Pancreas (tissue), 10 donors: ENCODE measurements around the gene TXNL1. TPM values are rescaled to one million over a fixed set of nuclear protein-coding genes. Genes with fewer than 3 reads are reported as not detected.

Experiments
- ATAC-seq, 4 donors: fragments of 200-7000 bp; cut with Tn5 transposase; one replicate each; pipeline versions ENCODE4 v1.8.0 to v1.9.1; 2020; ENCODE audit warnings: mild to moderate bottlenecking in 4 of 4, moderate library complexity in 4 of 4
- DNase-seq, 6 donors: peaks; one replicate each; pipeline ENCODE4 v3.0.0-alpha.2; 2020
- FAIRE-seq: peaks from 2 replicates; lab custom pipeline; 2012; peaks lifted over from hg19 to GRCh38; lab: Jason Lieb, UNC
- H3K27ac ChIP-seq, 4 donors: fragments of 200-600 bp; sonication (generic); 1 replicate in 3 of 4; 2 replicates in 1 of 4; pipeline versions ENCODE4 v1.5.0 to v1.8.0; 2020
- H3K27me3 ChIP-seq, 4 donors: fragments of 200-600 bp; one replicate each; pipeline ENCODE4 v1.8.0; 2021
- H3K36me3 ChIP-seq, 3 donors: fragments of 200-600 bp; sonication (generic) in 1 of 3; one replicate each; pipeline versions ENCODE4 v1.5.0 to v1.8.0; 2020 to 2021
- H3K4me1 ChIP-seq, 3 donors: fragments of 200-600 bp; one replicate each; pipeline ENCODE4 v1.8.0; 2021
- H3K4me3 ChIP-seq, 4 donors: fragments of 200-600 bp; sonication (generic) in 2 of 4; one replicate each; pipeline versions ENCODE4 v1.5.0 to v1.8.0; 2020 to 2021
- H3K9me3 ChIP-seq, 4 donors: fragments of 200-600 bp; one replicate each; pipeline ENCODE4 v1.8.0; 2021
- CTCF ChIP-seq, 4 donors: fragments of 200-600 bp; sonication (generic) in 3 of 4; IDR thresholded peaks; one replicate each; pipeline versions ENCODE4 v1.5.0 to v1.8.0; 2021; ENCODE audit warnings: antibody characterized with exemption in 4 of 4
- WGBS, 2 donors: extraction: QIAGEN DNeasy Blood & Tissue Kit; methylation state at CpG; one replicate each; pipeline ENCODE4 v1.1.7; 2013; 5-methylcytosine and 5-hydroxymethylcytosine counted together
- intact Hi-C, 3 donors: fragments of 100-400 bp; cut with DNase I; formaldehyde crosslinking; loops; one replicate each; pipeline versions ENCODE4 v1.11.1 to v1.14.2; 2022
- polyA plus RNA-seq, 2 donors: library from polyadenylated mRNA; stranded (reverse); fragments of 200-250 nt; gene quantifications; one replicate each; pipeline ENCODE4 v1.2.3, GENCODE V29; 2013
- total RNA-seq, 6 donors: library from RNA; stranded (reverse); fragmentation: NEBNext Ultra II Directional in 4 of 6; extraction: Animal tissue kit (Norgen Biotek cat#: 25700) in 4 of 6; gene quantifications; one replicate each; pipeline versions ENCODE4 v1.2.1 to v1.2.4, GENCODE V29; 2021 to 2023
- donor health status: healthy with polysubstance abuse.
- donor health status: DM: no; HTN: no; CAD: no; lungs with moderate emphysema.
- donor health status: DM: no; HTN: no; CAD: no.
- donor health status: control.
- donor health status: control.
- donor health status: Bipolar disorder and iron deficiency.
- donor health status: DM: yes; HTN: yes; CAD: no.
- donor health status: DM: no; HTN: no; CAD: no.
- donor health status: DM: no; HTN: no; CAD: no.
- donor health status: DM: yes; HTN: yes; CAD: no.

TXNL1 gene
- total and polyA plus RNA-seq, 8 donors = 33.0 to 46.5 (median 36.3) TPM

DNA sequence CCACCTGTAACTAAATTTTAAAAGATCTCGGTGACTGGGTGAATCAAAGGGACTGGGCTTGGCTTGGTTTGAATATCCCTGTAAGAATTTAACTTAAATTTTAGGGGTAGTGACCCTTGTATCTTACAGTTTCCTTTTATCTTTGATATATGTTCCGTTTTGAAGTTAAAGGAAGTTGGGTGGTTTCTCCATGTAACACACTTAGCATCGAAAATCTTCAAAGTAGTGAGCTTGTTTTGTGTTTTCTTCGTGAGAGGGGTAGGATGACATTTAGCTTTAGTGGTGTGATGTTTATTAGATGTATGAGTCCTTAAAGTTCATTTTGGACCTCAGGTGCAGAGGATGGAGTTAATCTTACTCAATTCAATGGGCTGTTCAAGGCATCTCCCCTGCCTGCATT lies 14.4 kb upstream of the TXNL1 start:
- intact Hi-C loops = no loop called here
- Histone ChIP-seq H3K27me3 (no peaks in the 10 kb centered on the region), H3K27ac (no peak overlapping the region), H3K9me3 (no peaks in the 10 kb centered on the region), H3K4me1 (peaks cover 0 to 11% (median 5%) of the 10 kb centered on the region in 3 donors), H3K4me3 (no peak overlapping the region), H3K36me3 (no peaks in the 10 kb centered on the region)
- ATAC-seq = no peak
- DNase-seq = no peak
- 77 to 83% methylated on average over 4 of the region's 4 CpGs for whole genome bisulfite sequencing, 2 donors
- TF ChIP-seq CTCF (IDR thresholded peaks at IDR 0.05) = no peak
- FAIRE-seq = no peak

DNA sequence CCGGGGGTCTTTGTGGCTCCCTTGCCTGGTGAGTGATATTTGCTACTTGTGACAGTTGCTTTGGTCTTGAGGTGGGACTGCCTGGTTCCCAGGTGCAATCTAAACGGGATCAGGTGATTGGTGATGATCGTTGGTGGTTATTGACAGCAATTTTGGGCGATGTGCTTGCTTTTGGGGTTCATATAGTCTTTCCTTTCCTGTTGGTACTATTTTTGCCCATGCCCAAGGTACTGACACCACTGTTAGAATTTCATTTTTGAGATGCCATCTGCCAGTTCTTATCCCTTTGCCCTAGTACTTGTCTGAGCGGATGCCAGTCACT lies 13.3 kb upstream of the TXNL1 start:
- intact Hi-C loops = no loop called here
- ATAC-seq = peak in 1 of 4 donors; percentile 29

DNA sequence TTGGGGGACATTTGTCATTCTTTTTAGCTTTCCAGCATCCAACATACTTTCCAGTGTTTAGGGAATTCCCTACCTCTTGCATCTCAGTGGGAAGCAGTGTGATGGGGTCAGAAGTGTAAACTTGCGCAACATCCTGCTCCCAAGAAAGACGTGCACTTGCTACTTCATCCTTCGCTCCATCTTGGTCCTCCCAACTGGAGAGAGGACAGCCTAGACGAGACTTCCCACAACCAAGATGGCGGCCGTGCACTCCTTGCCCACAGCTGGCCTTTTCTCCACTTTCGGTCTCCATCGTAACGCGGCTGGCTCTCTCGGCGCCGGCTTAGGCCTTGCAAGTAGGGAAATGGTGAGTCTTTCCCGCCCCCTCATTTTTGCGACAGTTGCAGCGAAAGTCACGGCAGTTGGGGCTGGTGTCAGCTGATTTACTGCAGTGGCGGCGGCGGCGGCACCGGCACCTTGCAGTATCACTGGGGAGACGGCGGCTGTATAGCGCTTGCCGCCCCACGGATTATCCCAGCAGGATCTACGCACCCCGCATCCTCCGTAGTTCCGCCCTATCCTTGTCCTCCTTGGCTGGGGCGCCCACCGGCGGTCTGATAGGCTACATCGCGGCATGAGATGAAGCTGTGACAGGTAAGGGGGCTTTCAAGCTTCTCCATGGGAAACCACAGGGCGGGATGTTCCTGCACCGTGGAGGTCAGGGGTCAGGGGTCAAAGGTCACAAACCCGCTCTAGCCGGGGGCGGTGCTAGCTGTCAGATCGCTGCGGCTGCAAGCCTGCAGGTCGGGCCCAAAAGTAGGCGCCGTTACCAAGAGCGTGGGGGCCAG lies 12.8 kb upstream of the TXNL1 start, which contains the start of gene WDR7:
Gene WDR7, plus strand, starts transcription at position 416 of the 827 bp plus-strand sequence. CDS start 21,157 bp downstream, outside the sequence.
- H3K27me3 ChIP-seq = no peaks in the 10 kb centered on the region
- no peaks in the 10 kb centered on the region for H3K9me3 ChIP-seq
- TF ChIP-seq CTCF (IDR thresholded peaks at IDR 0.05) = no peak
- ATAC-seq = peak; percentile 97 to 98 (median 98)
- FAIRE-seq = peak; percentile 94
- H3K27ac ChIP-seq = peak within 1 kb of the TSS; percentile 43 to 79 (median 60)
- intact Hi-C loops = no loop called here
- peaks cover 0 to 11% (median 5%) of the 10 kb centered on the region in 3 donors for H3K4me1 ChIP-seq
- WGBS, 2 donors = 1% methylated on average over 47 of the region's 47 CpGs
- DNase-seq = peak; percentile 91 to 98 (median 96)
- no peaks in the 10 kb centered on the region for H3K36me3 ChIP-seq
- H3K4me3 ChIP-seq = peak within 1 kb of the TSS; percentile 72 to 90 (median 83)

More for the DNA sequence above, 13.3 kb upstream of the TXNL1 start:
- Histone ChIP-seq H3K4me1 (peaks cover 0 to 11% (median 5%) of the 10 kb centered on the region in 3 donors), H3K36me3 (no peaks in the 10 kb centered on the region), H3K9me3 (no peaks in the 10 kb centered on the region), H3K4me3 (peak overlapping the region; percentile 72 to 90 (median 83)), H3K27me3 (no peaks in the 10 kb centered on the region), H3K27ac (peak overlapping the region in 3 of 4 donors; percentile 43 to 79 (median 72))
- TF ChIP-seq CTCF (IDR thresholded peaks at IDR 0.05) = no peak
- DNase-seq = no peak
- WGBS, 2 donors = 4% methylated on average over 5 of the region's 5 CpGs
- FAIRE-seq = no peak

- Histone ChIP-seq H3K9me3 (no peaks in the 10 kb centered on the region), H3K27me3 (no peaks in the 10 kb centered on the region), H3K36me3 (no peaks in the 10 kb centered on the region), H3K4me3 (no peak overlapping the region), H3K4me1 (peaks cover 0 to 11% (median 5%) of the 10 kb centered on the region in 3 donors), H3K27ac (no peak overlapping the region)
- no peak for ATAC-seq
- intact Hi-C loops = no loop called here
- DNase-seq = no peak
- no peak for TF ChIP-seq CTCF (IDR thresholded peaks at IDR 0.05)
- FAIRE-seq = no peak
- 96 to 99% methylated on average over 1 of the region's 1 CpG for WGBS, 2 donors
These were observed 11.6 kb upstream of the TXNL1 start for GRCh38 chr18:56649996-56650395.
